Renal cortex interstitium (tissue), 11 donors: ENCODE results near the gene DCAKD. TPM values are rescaled to one million over a fixed set of nuclear protein-coding genes. Genes with fewer than 3 reads are reported as not detected.

Experiments
- DNase-seq, 11 donors: peaks; one replicate each; pipeline ENCODE4 v3.0.0-alpha.2; 2013; ENCODE audit warnings: low read depth in 9 of 11, low spot score in 4 of 11; ENCODE audit errors: extremely low read depth in 1 of 11
- polyA plus RNA-seq, 3 donors: library from polyadenylated mRNA; unstranded; fragments of 120-200 nt; gene quantifications; one replicate each; pipeline ENCODE4 v1.2.1, GENCODE V29; 2013; ENCODE audit not compliant: insufficient read length in 3 of 3

DCAKD gene
- polyA plus RNA-seq, 3 donors: 47.9 to 56.6 (median 54.1) TPM

DNA sequence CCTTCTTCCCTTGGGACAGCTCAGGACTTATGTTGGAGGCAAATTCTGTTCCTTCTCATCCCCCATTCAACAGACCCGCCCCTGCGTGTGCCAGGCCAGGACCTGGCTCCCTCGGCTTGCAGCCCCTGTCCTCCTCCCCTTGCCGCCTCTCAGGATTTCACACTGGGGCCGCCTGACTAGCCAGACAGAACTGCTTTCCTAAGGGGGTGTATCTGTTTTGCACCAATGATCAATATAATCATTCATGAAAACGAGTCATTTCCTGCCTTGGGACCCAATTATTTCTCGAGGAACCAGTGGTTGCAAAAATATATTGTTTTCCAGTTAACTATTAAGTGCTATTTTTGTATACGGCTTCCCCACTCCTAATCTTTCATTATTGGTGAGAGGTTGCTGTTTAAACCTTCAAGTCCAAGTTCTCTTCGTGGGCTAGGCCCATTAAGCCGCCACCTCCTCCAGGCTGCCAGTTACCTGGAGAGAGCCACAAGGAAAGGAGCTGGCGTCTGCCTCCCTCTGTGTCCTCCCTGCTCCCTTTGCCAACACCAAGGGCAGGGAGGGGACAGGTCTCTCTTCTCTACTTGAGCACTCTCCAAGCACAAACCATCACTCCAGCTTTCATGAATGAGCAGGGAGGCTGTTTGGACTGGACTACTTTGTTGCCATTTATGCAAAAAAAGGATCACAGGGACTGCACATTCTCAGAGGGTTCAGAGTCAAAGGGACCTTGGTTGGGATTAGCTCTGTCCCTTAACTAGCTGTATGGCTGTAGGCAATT, 8.9 kb downstream of the DCAKD start:
- no peak for DNase-seq

GRCh38 chr17:45040459-45040858, 11.0 kb downstream of the DCAKD start:
- no peak for DNase-seq

GRCh38 chr17:45038728-45039634, 12.5 kb downstream of the DCAKD start:
- DNase-seq: no peak

- DNase-seq: no peak
These were observed 14.7 kb downstream of the DCAKD start for GRCh38 chr17:45036691-45037090.

DNA sequence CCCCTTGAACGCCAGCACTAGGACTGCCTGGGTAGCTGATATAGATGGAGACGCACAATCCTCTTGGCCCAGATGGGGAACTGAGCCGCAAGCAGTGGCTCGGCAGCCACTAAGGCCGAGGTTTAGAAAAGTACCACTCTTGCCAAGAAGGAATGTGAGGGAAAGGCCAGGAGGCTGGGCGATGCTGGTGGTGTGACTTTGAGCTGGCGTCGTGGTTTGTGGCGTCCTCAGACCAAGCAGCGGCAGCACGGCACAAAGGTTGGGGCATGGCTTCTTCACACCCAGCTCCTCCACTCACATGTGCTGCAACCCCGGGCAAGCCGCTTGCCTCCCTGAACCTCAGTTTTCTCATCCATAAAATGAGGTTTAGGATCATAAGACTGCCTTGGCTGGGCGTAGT, 15.6 kb downstream of the DCAKD start:
- no peak for DNase-seq

GRCh38 chr17:45034599-45034998, 16.8 kb downstream of the DCAKD start:
- no peak for DNase-seq

GRCh38 chr17:45032174-45032541, 19.3 kb downstream of the DCAKD start:
- DNase-seq: no peak

DNA sequence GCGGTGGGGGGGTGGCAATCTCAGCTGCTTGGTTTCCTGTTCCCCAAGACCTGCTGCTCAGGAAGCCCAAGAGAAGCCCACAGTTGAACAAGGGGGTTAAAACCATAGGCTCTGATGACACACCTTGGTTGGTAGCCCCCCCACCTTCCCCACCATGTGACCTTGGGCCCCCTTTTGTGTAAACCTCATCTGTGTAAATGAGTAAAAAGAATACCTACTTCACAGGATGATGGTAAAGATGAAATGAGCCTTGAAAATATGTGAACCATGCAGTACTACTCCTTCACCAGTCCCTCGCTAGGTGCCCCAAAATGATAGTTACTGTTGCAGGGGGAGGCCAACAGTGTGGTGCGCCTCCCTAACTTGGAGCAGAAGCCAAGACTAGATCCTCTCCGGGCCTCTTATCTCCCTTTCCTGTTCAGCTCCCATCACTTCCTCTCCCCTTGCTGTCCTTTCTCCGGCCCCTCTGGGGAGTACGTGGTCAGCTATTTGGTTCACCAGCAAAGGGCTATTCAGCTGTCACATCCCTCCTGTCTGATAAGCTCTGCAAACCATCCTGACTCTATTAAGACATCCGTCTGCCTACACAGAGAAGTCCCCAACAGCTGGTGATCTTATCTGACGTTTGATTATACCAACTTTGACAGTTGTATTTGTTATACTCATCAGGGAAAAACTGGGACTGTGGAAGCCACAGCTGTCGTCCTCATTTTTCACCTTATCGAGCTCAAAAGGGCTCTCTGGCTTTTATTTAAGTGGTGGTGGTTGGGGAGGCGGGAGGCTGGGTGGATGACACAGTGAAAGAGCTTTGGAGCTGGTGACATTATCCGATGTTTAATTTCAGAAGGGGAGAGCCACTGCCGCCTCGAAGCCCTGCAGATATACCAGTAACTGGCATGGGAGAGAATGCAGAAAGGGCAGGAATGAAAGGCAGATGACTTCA, 19.9 kb downstream of the DCAKD start:
- no peak for DNase-seq

- no peak for DNase-seq
These were observed 20.7 kb downstream of the DCAKD start for GRCh38 chr17:45030733-45031132.

GRCh38 chr17:45029758-45030423, 21.5 kb downstream of the DCAKD start:
- DNase-seq: no peak

- DNase-seq: no peak
These were observed 22.3 kb downstream of the DCAKD start for GRCh38 chr17:45029096-45029495.

- DNase-seq: no peak
These were observed 28.6 kb downstream of the DCAKD start for GRCh38 chr17:45022655-45023339.

GRCh38 chr17:45022288-45022648, 29.2 kb downstream of the DCAKD start:
- DNase-seq: no peak

GRCh38 chr17:45021607-45022287, 29.7 kb downstream of the DCAKD start:
- DNase-seq: peak in 3 of 11 donors; percentile 56 to 68 (median 67)

DNA sequence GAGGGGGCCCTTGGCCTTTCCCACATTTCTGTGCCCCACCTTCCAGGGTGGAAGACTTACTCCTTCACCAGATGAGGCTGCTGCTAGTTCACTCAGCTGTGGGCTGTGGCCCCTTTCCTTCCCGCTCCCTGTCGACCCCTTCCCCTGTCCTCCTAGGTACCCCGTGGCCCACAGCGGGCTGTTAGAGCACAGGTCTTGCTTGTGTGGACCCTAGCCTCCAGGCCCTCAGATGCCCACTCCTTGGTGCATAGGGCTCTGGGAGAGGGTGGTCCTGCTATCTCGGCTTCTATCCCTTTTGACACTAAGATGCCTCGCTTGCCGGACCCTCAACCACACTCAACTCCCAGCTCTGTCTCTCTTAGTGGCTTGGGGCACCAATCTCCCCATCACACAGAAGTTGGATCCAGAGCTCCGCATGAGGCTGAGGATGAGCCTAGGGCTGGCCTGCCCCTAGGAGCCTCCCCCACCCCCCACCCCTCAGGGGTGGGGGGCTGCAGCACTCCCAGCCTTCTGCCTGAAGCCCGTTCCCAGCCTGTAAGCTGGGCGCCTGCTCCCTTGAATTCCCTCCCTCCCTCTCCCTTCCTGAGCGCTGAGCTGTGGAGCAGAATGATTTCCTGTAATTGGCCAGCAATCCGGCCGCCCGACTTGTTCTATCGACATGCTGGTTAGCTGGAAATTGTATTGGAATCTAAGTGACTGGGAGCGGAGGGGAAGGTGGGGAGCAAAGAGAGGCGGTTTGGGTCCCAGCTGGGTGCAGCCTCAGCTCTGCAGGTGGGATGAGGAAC, 30.9 kb downstream of the DCAKD start:
- DNase-seq: peak in 1 of 11 donors; percentile 59

DNA sequence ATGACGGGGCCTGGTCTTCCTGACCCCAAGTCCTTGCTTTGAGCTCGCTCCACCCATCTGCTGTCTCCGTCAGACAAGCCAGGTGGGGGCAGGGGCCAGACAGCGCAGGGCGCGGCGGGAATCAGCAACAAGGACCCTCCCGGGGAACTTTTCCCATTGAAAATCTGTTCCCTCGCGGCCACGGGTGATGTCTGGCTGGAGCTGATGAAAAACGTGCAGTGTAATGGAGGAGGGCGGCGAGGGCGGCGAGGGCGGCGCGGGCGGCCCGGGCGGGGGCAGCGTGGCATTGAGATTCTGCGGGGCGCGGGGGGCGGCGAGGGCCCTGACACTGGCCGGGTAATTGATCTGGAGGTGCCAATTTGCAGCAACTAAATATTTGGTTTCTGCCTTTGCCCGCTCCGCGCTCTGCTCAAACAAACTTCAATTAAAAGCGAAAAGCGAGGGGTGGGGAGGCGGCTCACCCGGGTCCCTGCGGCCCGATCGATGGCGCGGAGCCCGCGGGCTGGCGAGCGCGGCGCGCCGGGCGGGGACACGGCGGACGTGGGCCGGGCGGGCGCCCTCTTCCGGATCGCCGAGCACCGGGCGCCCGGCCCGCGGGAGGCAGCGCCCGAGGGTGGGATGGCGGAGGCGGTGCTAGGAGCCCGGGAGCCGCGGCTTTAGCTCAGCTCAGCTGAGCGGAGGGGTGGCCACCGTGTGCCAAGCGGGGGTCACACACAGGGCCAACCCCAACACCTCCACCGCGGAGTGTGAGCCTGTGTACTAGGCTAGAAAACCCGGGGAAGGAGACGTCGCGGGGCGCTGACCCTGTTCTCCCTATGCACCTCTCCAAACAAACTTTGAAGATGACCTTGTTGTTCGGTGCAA, 32.4 kb downstream of the DCAKD start:
- no peak for DNase-seq
